Muscle of back (tissue), 13 donors: ENCODE measurements around the gene KCNIP1. TPM values are rescaled to one million over a fixed set of nuclear protein-coding genes. Genes with fewer than 3 reads are reported as not detected.

Source experiments
- DNase-seq, 3 donors: peaks; one replicate each; pipeline versions ENCODE4 v3.0.0 to v3.0.0-alpha.2; 2013
- long read RNA-seq, 9 donors: transcript quantifications; one replicate each; lab custom pipeline, GENCODE V29; 2026
- polyA plus RNA-seq, 10 donors: library from polyadenylated mRNA; unstranded; fragments of 120-200 nt; gene quantifications; one replicate each; pipeline ENCODE4 v1.2.1, GENCODE V29; 2013; ENCODE audit not compliant: insufficient read length in 10 of 10

Gene KCNIP1
- 1 to 10 TPM; 3.3 to 5.9 (median 5.1) TPM for polyA plus RNA-seq
- long read RNA-seq, donor 1, result 0 reads
- long read RNA-seq, donor 2, partial matches to known transcripts, result 0 of 1 reads
- long read RNA-seq, donor 2, other reads (novel, unspliced or antisense), result 0 of 1 reads
- long read RNA-seq, donor 3, result 0 reads
- long read RNA-seq, donor 4, result 0 reads
- long read RNA-seq, donor 5, partial matches to known transcripts, result 0 of 1 reads
- long read RNA-seq, donor 5, other reads (novel, unspliced or antisense), result 0 of 1 reads
- long read RNA-seq, donor 6, result 0 reads
- long read RNA-seq, donor 7, result 0 reads
- long read RNA-seq, donor 8, result 0 reads
- long read RNA-seq, donor 9, result 0 reads

DNA sequence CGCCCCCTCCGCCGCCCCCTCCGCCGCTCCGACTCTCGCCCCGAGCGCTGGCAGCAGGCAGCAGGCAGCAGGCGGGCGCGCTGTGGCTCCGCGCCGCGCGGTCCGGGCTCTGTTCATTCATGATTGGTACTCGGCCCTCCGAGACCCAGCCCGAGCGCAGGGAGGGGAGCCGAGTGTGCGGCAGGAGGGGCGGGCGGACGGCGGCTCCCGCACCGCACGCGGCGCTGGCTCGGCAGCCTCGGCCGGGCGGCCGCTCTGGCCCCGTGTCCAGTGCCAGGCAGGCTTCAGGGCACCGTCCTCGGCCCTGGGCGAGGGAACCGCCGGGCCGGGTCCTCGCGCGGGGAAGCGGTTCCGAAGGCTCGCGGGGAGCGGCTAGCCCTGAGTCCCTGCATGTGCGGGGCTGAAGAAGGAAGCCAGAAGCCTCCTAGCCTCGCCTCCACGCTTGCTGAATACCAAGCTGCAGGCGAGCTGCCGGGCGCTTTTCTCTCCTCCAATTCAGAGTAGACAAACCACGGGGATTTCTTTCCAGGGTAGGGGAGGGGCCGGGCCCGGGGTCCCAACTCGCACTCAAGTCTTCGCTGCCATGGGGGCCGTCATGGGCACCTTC lies at the start of gene KCNIP1:
Gene KCNIP1 (plus strand): TSS at position 31 of the 607 bp plus-strand sequence.
- peak in 1 of 3 donors; percentile 66 for DNase-seq

DNA sequence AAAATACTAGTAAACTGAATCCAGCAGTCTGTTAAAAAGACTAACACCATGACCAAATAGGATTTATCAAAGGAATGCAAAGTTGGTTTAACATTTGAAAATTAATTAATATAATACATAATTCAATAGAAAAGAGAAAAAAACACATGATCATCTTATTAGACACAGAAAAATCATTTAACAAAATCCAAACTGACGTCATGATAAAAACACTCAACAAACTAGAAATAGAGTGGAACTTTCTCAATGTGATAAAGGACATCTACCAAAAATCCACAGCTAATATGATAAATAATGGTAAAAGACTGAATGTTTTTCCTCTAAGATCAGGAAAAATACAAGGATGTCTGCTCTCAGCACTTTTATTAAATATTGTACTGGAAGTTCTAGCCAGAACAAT lies 40.4 kb upstream of the KCNIP1 start:
- DNase-seq, result no peak

DNA sequence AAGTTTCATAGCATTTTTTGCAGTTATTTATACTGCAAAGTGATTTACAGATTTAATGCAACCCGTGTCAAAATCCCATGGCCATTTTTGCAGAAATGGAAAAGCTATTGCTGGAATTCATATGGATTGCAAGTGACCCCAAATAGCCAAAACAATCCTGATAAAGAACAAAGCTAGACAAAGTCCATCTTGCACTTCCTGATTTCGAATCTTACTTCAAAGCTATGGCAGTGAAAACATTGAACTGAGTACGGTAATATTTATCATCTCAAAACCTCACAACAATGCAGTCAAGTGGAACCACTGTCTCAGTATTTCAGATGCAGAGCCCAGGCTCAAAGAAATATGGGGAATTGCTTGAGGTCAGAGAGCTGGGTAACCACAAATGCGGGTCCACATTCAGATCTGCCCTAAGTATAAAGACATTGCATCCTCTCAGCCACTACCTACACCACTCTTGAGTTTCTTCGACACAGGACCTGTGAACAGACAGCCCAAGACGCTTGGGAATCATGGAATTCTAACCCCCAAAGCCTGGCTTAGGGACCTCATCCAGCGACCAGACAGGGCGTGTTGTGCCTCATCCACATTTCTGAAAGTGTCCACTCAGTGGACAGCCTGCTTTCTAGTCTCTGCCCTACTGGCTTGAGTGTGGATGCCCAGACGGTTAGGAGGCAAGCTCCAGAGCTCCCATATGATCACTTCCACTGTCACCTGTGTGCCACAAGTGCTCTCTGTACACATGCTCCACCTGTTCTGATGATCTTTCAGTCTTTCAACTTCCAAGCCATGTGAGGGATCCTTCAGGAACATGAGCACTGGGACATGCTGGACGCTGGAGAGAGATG lies 39.3 kb upstream of the KCNIP1 start:
- DNase-seq, result no peak

DNA sequence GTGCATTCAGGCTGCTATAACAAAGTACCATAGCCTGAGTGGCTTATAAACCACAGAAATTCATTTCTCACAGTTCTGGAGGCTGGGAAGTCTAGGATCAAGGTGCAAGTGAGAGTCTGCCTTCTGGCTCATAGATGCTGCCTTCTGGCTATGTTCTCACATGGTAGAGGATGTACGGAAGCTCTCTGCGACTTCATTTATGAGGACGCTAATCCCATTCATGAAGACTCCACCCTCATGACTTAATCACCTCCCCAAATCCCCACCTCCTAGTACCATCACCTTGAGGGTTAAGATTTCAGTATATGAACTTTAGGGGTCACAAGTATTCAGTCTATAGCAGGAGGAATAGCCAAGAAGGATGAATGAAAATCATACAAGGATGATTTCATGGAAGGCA lies 37.3 kb upstream of the KCNIP1 start:
- DNase-seq, result no peak

DNA sequence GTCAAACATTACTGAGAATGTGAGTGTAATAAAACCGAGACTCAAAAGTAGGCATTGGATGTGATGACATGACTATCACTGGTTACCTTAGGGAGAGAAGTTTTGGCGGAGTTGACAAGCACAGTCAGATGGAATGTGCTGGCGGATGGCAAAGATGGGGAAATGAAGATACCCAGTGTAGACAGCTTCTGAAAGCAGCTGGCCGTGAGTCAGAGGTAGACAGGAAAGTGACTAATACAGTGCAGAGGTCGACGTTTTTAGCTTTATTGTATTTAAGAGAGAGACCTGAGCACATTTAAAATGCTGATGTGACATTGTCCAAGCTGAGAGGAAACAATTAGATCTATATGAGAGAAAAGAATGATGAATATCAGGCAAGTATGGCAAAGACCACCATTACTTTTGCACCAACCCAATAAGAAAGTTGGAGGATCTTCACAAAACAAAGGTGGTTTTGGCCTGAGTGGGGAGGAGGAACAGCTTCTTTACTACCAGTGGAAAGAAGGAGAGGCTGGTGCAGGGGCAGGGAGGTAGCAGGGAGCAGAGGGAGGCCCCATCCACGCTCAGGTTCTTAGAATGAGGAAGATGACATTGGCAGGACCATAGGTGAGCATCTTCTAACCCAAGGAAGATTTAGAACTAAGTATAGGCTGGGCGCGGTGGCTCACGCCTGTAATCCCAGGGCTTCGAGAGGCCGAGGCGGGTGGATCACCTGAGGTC lies 36.7 kb upstream of the KCNIP1 start:
- peak in 1 of 3 donors; percentile 74 for DNase-seq

DNA sequence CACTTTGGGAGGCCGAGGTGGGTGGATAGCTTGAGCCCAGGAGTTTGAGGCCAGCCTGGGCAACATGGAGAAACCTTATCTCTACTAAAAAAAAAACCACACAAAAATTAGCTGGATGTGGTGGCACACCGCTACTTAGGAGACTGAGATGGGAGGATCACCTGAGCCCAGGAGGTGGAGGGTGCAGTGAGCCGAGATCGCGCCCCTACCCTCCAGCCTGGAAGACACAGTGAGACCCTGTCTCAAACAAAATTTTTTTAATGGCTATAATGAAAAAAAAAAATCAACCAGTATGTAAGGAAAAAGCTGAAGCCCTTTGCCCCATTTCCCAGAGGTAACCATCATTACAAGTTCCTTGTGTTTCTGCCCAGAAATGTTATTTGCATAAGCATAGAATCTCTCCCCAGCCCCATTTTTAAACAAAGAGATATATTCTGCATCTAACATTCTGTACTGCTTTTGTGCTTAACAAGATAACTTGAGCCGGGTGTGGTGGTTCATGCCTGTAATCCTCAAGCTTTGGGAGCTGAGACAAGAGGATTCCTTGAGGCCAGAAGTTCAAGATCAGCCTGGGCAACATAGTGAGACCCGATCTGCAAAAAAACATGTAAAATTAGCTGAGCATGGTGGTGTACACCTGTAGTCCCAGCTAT lies 35.1 kb upstream of the KCNIP1 start:
- DNase-seq, result no peak

DNA sequence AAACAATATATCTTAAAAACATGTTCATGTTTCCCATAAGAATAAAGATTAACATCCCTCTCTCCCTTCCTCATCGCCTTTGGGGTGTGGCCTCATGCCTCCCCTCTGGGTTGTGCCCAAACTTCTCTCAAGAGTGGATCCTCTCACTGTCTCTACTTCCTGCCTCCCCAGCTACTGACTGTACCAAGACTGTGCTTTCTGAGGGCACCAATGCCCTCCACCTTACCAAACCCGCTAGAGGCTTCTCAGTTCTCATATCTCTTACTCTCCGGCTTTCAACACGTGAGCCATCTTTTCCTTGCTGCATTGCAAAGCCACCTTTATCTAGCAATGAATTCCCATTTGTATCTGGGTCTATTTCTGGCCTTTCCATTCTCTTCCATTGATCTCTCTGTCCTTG lies 34.4 kb upstream of the KCNIP1 start:
- DNase-seq, result no peak

DNA sequence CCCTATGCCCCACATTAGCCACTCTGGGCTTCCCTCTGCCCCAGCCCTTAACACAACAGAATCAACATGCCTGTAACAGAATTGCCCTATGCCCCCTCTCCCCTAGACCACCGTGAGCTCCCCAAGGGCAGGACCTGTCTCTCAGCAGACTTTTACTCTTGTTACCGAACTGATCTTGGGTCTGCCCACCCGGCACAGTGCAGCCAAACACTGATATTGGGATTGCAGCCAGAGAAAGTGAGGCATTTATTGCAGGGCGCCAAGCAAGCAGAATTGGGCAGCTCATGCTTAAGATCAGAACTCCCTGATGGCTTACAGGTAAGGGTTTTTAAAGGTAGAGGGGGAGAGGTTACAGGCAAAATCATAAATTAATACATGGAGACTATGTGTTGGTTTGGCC lies 33.5 kb upstream of the KCNIP1 start:
- no peak for DNase-seq

DNA sequence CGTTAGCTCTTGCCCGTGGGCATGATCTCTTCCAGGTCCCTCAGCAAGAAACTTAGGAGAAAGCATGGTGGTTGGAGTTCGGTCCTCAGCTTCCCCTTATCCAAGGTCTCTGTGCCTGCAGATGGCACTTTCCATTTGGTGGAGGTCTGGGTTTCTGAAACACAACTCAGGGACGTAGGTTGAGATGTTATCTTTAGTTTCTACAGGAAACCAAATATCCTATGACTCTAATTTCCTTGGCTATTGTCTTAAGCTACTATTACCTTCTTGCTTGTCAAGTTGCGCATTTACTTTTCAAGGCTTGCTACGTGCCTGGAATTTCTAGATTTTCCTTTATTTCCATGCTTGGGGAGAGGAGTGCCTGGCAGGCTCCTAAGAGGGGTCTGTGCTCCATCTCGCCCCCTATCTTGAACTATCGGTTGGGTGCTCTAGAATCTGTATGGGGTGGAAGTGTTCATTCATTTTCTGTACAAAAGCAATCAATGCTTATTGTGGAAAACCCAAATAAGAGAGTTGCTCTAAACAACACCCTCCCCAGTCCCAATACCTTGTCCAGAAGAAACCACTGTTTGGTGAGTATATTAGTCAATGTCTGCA lies 32.9 kb upstream of the KCNIP1 start:
- no peak for DNase-seq

DNA sequence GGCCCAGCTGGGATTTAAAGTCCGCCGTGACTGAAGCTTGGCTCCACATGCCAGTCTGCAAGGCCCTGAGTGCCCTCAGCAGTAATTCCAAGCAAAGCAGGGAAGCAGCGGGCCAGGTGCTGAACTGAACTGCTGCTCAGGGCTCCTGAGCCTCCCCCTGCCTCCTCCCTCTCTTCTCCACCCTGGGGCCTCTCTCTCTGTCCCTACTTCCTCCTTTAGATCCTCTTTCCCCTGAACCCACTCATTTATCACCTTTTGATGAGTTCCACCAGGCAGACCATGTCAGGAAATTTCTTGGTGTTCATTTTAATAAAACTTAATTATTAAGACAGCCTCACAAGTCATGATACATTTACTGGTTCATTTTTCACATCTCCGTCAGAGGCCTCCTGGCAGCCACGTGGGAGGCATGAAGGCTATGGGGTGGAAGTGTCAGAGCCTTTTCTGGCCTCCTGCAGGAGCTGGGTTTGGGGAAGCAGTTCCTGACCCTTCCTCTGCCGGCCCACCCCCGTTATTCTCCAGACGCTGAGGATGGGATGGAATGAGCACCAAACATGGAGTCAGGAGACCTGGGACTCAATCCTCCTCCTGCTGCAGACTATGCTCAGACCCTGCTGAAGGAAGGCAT lies 32.2 kb upstream of the KCNIP1 start:
- no peak for DNase-seq

DNA sequence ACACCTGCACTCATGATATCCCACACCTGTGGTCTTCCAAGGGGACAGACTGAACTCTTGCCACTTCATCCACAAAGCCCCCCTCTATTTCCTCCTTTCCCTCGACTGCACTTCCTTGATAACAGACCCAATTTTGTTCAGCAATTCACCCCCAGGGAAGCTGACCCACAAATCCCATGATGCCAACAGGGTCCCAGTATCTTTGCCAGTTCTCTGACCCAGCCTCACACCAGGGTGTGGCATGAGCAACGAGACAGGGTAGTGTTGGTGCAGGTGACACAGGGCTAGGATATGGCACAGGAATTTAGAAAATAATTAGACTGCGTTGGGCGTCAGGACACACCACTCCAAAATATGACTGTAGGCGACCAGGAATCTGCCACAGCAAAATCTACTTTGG lies 30.2 kb upstream of the KCNIP1 start:
- no peak for DNase-seq

DNA sequence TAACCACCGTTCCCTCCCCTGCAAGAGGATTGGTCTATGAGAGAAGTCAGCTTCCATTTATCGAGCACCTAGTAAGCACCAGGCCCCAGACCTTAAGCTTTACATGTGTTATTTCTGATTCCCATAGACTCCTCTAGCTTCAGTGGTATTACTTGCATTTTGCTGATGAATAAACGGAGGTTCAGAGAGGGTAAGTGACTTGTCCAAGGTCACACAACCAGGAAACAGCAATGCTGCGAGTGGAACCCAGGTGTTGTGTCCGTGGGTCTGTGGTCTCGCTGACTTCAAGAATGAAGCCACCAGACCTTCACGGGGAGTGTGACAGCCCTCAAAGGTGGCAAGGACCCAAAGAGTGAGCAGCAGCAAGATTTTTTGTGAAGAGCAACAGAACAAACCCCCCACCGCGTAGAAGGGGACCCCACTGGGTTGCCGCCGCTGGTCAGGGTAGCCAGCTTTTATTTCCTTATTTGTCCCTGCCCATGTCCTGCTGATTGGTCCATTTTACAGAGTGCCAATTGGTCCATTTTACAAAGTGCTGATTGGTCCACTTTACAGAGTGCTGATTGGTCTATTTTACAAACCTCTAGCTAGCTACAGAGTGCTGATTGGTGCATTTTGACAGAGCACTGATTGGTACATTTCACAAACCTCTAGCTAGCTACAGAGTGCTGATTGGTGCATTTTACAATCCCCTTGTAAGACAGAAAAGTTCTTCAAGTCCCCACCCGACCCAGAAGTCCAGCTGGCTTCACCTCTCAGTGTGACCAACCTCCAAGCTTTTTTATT lies 29.1 kb upstream of the KCNIP1 start:
- DNase-seq, result no peak

DNA sequence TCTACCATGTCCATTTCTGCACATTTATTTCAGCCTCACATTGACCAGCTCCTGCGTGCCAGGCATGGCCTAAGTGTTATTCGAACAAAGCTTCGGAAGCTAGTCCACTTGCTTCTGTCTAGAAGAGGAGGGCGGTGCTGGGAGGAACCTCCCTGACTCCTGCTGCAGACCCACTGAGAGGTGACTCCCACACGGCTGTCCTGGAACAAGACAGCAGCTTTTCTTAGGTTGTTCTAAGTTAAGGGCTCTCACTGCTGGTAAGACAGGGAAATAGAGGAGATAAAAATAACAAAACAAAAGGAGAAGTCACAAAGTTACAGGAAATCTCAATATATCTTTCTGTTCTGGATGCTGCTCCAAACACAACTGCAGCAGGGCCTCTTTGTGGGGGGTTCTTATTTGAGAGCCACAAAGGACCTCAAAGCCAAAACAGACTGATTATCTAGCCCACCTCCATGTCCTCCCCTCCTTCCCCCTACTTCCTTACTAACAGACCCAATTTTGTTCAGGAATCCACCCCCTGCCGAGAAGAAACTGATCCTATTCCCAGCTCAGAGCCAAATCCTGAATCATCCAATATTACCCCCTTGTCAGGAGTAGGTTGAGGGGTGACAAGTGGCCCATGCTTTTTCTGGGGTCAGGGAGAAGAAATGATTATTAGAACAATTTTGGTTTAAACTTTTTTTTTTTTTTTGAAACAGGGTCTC lies 28.4 kb upstream of the KCNIP1 start:
- no peak for DNase-seq

DNA sequence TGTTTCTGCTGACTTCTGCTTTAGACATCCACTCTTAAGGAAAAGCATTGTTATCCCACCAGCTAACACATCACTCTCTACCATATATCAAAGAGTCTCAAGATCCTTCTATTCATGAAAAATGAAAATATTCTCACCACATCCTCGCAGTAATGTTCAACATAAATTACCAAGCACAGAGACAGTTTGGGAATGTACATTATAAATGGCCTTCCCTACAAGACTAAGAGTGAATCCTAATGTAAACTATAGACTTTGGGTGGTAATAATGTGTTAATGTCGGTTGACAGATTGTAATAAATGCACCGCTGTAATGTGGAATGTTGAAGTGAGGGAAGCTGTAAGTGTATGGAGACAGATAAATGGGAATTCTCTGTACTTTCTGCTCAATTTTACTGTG lies 27.1 kb upstream of the KCNIP1 start:
- DNase-seq, result no peak

DNA sequence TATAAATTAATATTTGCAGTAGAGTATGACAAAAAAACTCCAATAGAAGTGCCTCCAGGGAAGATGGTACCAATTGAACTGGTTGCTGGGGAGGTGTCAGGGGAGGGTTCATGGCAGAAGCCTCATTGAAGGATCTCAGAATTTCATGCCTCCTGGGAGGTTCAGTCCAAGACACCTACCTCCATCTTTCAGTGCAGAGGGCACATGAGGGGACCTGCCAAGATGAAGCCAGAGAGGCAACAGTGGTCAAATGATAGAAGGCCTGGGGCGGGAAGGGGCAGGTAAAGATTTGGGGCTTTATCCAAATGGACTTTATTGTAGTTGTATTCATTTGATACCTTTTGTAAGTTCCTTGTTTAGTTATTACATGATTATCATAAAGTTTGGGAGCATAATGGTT lies 25.9 kb upstream of the KCNIP1 start:
- no peak for DNase-seq

DNA sequence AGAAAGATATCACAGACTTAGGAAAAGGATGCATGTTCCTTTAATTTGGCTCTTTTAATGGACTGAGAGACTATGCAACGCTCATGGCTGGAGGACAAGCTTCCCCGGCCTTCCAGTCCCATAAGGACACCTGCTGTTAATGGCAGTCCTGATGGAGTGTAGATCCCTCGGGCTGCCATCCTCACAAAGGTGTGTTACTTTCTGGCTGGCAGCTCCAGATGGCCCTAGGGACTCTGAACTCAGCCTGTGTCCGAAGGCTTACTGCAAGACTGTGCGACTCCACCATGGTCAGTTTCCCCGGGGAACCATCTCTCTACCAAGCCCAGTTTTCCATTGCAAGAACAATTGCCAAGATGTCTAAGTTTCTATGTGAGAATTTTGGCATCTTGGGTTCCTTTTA lies 25.5 kb upstream of the KCNIP1 start:
- no peak for DNase-seq

DNA sequence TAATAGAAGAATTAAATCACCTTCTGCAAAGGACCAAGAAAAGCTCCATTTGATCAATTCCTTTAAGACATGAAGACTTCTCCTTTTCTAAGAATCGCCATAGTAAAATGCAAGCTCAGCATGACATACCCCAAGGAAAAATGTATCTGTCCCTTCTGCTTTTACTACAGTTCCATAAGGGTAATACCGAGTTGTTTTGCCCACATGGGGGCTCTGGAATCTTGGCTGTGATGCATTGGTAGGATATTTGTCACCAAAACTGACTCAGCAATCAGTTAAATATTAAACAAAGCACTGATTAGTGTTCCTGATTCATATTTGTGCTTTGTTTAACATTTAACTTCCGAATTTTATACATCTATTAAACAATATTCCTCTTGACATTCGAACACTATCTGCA lies 24.3 kb upstream of the KCNIP1 start:
- no peak for DNase-seq

DNA sequence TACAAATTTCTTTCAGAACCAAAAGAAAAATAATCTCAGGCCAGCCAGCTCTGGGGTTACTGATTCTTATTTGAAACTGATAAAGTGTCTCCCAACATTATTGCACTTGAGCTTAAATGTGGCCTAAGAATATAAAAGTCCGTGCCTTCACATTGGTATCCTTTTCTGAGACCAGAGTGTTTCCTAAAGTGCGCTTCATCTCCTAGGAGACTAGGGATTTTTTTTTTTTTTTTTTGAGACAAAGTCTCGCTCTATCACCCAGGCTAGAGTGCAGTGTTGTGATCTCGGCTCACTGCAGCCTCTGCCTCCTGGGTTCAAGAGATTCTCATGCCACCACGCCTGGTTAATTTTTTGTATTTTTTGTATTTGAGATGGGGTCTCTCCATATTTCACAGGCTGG lies 23.6 kb upstream of the KCNIP1 start:
- DNase-seq, result no peak

DNA sequence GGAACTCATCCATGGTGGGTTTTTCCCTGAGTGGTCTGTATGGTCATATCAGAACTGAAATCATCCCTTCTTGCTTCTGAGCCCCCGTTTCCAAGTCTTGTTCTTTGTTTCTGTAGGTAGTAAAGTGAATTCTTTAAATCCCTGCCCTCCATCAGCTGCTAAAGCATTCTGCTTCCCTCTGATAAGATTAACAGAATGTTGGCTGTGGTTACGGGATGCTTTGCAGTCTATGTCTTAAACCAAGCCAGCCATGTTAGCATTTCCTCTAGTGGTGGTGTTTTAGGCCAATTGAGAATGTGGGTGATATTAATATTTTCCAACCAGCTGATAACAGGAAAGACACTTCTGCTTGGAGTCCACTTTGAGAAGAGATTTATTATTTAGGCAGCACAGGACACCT lies 22.0 kb upstream of the KCNIP1 start:
- no peak for DNase-seq
